MM.1S (cell line): ENCODE measurements around the gene ACBD4.

Experiments
- CTCF ChIP-seq: fragments of 300-600 bp; sonication (generic); IDR thresholded peaks from 2 replicates; pipeline ENCODE4 v1.5.1; 2016; ENCODE audit warnings: antibody characterized with exemption, low read length, mixed read lengths
- EZH2 ChIP-seq: fragments of 300-600 bp; sonication (generic); optimal IDR thresholded peaks from 2 replicates; pipeline ENCODE3; 2017; ENCODE audit warnings: low read depth, mild to moderate bottlenecking, antibody characterized with exemption, low read length, mixed read lengths

- TF ChIP-seq CTCF (no peak), EZH2 (no peak)
These were observed 4.0 kb downstream of the ACBD4 start for GRCh38 chr17:45139533-45139920.
